Cerebellar nuclear complex (tissue), 1 donor: ENCODE results near the gene PHF21B.

Experiments used
- DNase-seq, 2 experiments: peaks; one replicate each; lab custom pipeline; 2025; lab: John Stamatoyannopoulos, UW

PHF21B gene

DNA sequence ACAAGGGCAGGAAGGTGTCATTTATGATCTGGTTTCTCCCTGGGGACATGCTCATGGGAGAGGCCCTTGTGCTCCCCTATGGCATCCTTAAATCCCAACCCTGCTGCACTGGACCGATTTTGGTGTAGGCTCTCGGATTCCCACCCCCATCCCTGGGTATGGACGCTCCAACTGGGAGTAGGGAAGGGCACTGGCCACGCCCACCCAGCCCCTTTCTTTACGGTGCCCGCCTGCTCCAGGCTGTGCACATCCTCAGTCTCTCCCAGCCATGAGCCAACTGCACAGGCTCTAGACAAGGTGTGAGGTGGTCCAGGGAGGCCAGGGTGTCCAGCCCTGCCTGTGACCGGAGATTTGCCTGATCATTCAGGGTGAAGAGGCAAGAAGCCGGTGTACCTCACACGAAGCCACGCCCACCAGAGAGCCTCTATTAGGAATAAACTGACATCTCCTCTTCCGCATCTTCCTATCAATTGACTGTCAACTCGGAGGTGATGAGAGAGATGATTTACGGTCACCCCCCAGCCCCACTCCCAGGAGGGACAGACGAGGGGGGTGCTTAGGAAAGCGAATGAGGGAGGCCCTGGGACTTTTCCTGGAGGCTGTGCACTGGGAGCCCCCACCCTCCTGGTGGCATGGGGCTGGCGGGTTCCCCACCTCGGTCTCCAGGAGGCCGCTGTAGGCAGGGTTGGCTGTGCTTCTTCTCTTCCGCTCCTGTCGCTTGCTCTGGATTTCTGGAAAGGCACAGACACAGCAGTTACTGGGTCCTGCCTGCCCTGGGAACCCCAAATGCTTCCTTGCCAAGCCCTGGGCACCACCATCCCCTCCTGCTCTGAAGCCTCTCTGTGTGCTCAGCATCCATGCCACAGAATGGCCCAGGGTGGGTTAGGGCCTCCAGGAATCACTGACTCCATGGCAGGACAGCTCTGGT lies 116.7 kb downstream of the PHF21B start:
- DNase-seq = no peak

DNA sequence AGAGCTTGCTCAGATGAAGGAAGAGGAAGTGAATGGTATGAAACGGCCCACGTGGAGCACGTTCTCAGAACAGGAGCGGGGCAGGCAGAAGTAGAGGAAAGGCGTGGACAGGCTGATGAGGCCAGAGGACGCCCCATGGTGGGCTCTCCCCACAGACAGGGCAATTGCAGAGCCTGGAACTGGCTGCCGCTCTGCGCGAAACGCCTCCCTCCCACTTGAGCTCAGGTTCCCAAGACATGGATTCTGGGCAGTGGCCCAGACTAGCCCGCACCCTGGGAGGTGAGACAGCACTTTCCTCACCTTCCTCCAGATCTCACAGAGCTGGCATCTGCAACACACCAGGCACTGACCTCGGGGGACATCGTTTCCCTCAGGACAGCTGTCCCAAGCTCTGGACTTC lies 117.6 kb downstream of the PHF21B start:
- DNase-seq = no peak

DNA sequence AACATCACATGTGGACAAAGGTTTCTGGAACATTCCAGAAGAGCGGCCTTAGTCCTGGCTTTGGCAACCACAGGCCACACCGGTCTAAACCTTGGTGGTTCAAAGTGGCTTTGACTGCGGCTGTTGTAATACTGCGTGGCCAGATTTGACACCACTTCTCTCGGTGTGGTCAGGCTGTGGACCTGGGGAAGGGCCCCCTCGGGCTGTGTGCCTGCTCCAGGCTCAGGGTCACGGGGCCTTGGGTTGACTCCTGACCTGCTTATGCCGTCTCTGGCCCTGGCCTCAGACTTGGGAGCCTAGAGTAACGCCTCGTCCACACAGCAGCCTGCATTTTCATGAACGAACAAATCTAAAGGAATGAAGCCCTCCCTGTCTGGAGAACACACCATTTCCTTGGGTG lies 118.0 kb downstream of the PHF21B start:
- no peak for DNase-seq

DNA sequence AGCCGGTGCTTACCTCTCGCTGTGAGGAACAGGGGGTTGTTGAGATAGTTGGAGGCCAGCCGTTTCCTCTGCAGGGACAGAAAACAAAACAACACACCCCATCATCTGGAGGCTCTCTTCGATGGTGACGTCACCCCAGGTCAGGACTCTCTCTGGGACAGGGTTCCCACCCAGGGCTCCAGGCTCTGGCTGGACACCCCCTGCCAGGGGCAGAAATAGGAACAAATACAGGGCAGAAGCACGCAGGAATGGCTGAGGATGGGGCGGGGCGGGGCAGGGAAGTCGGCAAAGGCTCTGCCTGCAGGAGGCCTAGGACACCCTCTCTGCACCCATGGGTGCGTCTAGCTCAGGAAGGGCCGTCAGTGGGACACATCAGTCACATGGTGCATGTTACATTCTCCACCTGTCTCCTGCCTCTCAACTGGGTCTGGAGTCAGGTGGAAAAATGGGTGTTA lies 118.5 kb downstream of the PHF21B start:
- DNase-seq = no peak

DNA sequence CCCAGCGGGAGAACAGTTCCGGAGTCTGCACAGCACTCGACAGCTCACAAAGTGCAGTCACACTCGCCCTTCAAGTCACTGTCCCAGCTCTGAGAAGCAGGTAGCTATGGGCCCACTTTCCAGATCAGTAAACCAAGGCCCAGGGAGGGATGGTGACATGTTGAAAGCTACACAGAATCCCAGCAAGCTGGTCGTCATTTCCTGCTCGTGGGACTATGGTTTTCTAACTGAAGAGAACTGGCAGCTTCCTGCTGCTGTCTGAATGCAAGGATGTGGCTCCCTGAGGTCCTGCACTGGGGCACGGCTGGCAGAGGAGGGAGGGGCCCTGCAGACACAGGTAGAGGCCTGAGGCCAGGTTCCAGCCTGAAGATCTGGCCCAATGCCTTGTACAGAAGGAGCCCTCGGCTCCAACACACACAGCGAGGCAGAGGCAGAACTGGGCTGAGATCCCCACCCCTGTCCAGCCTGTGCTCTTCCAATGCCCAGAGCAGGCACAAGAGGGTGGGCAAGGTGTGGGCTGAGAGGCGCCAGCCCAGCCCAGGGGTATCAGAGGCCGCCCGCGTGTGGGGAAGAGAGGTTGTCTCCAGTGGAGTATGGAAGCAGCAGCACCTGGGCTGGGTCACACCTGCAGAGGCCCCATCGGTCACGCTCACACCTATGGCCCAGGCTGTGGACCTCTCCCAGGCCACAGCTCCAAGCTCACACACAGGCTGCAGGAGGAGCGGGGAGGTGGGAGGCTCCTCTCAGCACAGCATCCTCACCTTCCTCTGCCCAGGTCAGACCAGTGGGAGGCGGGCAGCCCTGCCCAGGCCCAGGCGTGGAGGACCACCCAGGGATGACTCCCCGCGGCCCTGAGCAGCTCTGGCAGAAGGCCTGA lies 119.2 kb downstream of the PHF21B start:
- no peak for DNase-seq

DNA sequence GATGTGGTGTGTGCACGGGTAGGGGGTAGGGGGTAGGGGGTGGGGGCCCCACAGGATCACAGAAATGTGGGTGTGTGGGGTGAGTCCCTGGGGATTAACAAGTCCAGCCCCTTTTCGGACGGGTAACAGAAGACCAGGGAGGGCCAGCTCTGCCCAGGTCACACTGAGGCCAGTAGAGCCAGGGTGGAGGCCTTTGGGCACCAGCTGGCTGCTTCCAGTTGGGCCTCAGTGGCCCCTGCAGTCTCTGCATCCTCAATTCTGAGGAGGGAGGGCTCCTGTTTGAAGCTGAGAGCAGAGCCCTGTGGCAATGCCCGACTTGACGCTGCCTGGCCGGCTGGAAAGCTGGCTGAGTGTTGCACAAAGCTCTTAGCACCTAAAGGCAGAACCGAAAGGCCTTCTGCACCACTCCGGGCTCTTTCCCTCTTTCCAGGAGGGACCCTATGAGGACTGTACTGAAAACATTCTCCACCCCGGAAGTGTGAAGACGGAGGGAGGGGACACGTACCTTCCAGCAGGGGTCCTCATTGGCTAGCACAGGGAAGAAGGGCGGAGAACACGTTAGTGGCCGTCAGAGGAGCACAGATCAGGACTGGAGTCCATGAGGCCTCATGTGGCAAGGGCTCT lies 120.4 kb downstream of the PHF21B start:
- no peak for DNase-seq

DNA sequence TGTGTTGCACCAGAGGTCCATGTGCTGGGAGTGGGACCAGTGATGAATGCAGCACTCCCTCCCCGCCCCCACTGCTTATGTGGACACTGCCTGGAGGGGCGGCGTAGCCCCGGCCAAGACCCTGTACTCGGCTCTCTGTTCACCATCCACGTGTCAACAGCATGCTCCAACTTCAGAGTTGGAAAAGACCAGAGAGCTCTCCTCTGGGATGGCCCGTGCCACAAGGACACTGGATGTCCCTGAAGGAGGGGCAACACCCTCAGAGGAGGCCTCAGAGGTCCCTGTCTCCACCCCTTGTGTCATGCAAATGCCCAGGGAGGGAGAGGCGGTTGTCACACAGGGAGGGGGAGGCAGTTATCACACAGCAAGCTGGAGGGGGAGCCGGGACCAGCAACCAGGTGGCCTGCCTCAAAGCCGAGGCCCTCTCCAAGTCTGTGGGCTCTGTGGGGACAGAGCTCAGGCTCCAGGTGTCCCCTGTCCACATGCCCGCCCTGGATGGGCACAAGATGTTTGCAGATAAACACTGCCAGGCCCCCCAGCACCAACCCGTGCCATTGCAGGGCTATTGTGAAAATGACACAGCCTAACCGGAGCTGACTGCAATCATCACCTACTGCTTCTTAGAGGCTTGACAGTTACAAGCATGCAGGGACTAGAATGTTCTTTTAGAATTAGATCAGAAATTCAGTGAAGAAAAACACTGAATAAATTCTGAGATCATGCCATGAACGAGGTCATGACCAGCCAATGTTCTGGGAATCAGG lies 121.1 kb downstream of the PHF21B start:
- DNase-seq = no peak

DNA sequence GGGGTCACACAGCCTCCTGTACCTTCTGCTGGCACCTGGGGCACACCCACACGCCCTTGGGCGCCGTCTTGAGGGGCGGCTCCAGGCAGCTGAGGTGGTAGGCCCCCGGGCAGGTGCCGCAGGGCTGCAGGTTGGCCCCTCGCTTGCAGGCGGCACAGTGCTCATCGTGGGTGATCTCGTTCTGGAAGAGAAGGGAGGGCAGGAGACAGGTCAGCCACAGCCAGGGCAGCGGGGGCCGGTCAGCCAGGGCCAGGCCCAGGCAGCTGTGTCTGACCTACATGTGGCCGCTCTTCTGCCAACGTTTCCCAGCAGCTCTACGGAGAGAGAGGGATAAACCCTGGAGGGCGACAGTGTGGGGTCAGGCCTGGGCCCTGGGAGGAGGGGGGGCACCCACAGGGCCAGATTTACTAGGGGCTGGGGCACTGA lies 121.9 kb downstream of the PHF21B start:
- DNase-seq = no peak

DNA sequence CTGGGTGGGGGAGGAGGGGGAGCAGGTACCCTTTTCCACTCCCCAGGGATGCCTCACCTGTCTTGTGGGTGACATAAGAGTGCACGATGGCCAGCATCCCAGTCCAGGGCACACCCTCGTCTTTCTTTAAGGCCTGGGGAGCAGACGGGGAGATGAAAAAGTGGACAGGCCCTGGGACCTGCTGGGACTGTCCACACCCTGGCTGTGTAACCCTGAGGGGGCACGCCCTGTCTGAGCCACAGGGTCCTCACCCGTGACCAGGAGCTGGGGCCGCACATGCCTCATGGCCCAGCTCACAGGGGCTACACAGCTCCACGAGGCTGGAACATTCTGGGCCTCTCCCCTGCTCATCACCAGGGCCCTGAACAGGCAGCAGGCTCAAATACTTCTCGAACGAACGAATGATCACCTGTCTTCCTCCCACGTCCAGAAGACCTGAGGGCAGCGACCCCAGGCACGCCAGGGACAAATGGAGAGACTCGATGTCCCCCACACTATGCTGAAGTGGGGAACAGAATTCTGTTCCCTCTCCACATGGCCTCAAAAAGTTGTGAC lies 123.9 kb downstream of the PHF21B start:
- DNase-seq = no peak

DNA sequence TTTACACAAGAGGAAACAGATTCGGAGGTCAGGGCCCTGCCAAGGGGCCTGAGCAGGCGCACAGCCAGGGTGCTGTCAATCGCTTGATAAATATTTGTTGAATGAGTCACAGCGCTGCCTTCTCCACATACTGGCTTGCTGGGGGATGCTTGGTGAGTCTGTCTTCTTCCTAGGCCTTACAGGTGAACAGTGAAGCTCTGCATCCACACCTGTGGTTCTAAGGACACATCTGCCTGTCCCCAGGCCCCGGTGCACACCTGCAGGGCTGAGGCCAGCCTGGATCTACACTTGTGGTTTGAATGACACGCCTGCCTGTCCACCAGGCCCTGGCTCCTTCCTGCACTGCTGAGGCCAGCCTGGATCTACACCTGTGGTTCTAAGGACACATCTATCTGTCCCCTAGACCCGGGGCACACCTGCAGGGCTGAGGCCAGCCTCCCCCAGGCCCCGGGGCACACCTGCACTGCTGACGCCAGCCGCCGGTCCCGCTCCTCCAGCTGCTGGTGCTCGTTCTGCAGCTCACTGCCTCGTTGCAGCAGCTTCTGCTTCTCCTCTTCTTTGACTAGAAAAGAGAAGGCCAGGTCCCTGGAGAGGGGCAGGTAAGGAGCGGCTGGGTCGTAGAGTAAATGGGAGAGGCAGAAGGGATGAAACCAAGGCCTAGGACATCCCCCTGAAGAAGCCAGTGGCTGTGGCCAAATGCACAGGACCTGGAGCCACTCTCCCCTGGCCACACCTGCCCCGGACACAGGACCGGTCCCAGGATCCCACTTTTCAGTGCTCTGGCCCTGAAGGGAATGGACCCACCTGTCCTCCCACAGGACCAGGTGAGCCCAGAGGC lies 124.6 kb downstream of the PHF21B start:
- DNase-seq = no peak

DNA sequence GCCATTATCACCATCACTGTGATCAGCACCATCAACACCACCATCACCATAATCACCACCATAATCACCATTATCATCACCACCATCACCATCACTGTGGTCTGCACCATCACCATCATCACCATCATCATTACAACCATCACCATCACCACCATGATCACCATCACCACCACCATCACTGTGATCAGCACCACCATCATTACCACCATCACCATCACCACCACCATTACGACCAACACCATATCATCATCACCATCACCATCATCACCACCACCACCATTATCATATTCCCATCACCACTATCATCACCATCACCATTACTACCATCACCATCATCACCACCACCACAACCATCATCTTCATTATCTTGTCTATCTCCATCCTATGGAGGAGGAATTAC lies 125.2 kb downstream of the PHF21B start:
- DNase-seq = no peak

DNA sequence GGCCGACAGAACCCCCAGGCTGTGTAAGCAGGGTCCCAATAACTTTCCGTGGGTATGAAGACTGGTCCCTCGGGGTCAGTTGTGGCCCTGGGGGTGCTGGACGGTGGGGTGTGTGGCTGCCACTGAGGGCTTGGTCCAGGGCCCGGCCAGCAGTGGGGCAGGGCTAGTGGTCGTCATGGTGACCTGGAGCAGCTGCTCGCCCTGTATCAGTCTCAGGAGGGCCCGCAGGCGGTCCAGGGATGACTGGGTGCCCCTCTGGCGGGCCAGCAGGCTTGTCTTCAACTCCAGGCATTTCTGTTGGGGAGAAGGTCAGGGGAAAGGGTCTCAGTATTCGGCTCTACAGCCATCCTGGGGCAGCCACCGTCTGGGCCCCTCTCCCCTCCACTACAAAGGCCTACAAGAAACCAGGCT lies 126.8 kb downstream of the PHF21B start:
- no peak for DNase-seq

DNA sequence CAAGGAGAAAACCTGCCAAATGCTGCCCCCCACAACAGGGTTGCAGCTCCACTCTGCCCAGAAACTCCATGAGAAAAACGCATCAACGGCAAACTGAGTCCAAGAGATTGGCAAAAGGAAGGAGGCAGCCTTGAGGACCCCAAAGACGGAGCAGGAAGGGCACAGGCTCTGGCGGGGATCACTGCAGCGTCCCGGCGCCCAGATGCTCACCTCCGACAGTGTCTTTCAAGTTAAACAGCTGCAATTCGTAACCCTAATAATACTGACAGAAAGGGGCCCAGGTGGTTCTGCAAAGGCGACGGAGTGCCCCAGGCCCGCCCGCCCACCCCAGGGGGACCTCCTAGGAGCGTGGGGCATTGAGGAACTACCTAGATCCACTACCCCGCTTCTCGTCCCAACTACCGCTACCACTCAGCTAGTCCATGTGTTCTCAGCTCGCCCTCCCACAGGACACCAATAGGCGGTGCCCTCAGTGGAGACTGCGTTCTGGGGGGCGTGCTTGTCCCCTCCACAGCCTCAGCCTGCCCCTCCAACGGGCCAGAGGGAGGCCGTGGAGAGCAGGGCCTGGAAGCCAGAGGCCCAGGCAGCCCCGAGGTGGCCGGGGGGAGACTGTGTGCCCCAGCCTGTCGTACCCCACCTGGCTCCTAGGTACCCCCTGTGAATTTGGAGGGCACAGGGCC lies 127.4 kb downstream of the PHF21B start:
- DNase-seq = no peak

DNA sequence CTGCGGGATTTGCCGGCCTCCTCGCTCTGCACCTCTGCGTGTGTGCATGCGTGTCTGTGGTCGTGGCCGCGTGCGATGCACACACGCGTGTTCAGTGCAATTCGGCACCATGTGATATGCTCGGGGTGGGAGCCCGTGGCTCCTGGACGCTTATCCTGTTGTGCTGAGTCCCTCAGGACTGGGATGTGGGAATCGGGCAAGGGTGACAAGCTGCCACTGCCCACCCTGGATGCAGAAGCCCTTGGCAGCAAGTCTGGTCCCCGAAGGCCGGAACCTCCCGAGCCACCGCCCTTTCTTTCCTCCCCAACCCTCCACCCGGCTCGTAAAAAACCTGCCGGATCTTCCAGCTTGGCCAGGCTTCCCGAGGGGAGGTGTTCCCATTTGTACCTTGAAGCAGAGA lies 128.2 kb downstream of the PHF21B start:
- no peak for DNase-seq

DNA sequence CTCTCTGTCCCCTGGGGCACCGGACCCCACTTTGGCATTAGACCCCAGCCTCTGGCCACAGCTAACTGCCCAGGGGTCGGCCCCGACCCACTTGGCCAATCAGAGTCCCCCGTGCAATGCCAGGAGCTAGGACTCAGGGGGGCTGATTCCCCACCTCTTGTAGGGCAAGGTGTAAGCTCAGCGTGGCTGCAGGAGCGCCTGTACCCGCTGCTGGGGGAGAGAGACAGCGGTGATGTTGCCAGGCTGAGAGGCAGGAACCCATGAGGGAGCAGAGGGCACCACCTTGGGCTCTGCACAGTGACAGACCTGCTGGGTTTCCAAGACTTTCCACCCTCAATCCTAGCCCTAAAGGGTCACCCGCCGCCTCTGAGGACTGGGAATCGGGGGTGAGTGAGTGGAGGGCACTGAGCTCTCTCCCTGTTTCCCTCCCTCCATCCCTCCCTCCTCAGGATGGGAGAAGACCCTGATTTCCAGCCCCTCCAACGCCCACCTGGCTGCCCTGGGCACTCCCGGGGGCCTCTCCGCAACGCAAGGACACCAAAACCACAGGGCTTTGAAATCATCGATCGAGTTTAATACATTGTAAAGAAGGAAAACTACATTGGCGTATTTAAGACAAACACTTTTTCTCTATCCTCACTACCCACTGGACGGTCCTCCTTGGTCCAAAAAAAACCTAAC lies 129.1 kb downstream of the PHF21B start:
- no peak for DNase-seq

DNA sequence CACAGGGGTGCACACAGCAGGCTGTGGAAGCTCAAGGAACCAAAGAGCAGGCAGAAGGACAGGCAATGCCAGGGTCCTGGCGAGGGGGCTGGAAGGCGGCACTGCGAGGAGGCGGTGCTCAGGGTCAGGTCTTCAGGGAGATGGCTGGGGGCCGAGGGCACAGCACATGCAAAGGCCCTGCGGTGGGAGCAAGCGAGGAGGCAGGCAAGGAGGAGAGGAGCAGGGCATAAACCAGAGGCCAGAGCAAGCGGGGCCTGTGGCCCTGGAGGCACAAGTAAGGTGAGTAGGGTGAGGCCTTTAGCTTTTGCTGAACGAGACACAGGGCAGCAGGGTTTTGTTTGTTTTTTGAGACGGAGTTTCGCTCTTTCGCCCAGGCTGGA lies 130.5 kb downstream of the PHF21B start:
- no peak for DNase-seq

DNA sequence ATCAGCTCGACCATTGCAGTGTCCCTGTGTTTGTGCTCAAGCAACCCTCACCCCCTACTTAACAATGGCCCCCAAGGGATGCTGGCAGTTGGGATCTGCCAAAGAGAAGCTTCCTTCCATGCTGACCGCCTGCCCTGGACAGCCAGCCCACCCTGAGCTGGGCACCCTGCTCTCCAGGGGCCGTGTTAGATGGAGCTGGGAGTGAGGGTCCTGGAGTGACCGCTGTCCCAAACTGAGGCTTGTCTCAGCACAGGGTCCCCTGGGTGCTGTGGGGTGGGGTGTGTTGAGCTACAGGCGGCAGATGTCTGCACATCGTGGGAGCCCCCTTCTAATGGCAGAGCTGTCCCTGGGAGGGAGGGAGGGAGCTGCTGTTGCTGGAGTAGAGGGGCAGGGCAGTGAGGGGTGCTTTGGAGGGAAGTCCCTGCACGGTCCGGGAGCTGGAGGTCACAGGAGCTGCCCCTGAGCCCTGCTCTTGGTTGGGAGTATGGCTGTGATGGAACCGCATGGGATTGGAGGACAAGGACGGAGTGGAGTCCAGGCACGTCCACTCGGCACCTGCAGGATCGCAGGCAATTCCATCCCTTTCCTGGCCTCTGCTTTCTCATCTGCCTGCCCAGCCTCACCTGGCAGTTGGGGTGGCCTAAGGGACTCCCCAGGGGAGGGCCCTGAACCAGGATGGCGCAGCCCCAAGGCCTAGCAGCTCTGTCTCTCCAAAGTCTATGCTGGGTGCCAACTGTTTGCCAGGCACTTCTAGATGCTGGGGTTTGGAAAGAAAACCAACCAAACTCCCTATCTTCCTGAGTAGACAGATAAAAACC lies 131.1 kb downstream of the PHF21B start:
- no peak for DNase-seq

DNA sequence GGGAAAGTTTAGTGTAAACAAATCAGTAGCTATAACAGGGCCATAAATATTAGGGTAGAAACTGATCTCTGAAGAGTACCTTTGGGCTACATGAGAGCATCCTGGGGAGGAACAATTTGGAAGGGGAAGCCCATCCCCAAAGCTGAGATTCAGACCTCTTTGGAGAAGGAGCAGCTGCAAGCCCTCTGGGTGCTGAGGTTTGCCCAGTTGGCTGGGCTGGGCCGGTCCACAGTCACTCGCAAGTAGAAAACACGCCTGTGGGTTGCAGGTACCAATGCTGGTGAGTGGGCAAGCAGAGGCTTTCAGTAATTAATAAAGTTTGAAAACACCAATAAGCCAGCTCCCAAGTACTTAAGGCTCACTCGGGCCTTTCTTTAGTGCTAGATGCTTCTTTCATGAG lies 132.9 kb downstream of the PHF21B start:
- DNase-seq = no peak
